Measurements from ENCODE around the gene MYNN.
"Not testable (repeated sequence)": the region's sequence is repeated elsewhere in the genome, so short reads cannot be mapped to it uniquely, and the experiment has no call there.

The MYNN gene

GRCh38 chr3:169772897-169773816, at the start of gene MYNN:
TSS of gene MYNN (plus strand) at chr3:169773396. CDS start at chr3:169774296, 900 bp downstream.
- peak; percentile 91 for DNase-seq

- DNase-seq, result not testable (repeated sequence)
Measured at GRCh38 chr3:169731857-169732256, 41.3 kb upstream of the MYNN start.

GRCh38 chr3:169739067-169739466, 34.1 kb upstream of the MYNN start:
- DNase-seq, result no peak

- no peak for DNase-seq
Measured at GRCh38 chr3:169744366-169745054, 28.7 kb upstream of the MYNN start.

GRCh38 chr3:169746924-169747323, 26.3 kb upstream of the MYNN start:
- no peak for DNase-seq

GRCh38 chr3:169748670-169749069, 24.5 kb upstream of the MYNN start:
- no peak for DNase-seq

- no peak for DNase-seq
Measured at GRCh38 chr3:169750665-169751064, 22.5 kb upstream of the MYNN start.

GRCh38 chr3:169751875-169752274, 21.3 kb upstream of the MYNN start:
- DNase-seq, result no peak

- no peak for DNase-seq
Measured at GRCh38 chr3:169754711-169755110, 18.5 kb upstream of the MYNN start.

GRCh38 chr3:169755488-169755887, 17.7 kb upstream of the MYNN start:
- DNase-seq, result no peak

- no peak for DNase-seq
Measured at GRCh38 chr3:169758359-169758994, 14.7 kb upstream of the MYNN start.

- no peak for DNase-seq
Measured at GRCh38 chr3:169759256-169759655, 13.9 kb upstream of the MYNN start.

- no peak for DNase-seq
Measured at GRCh38 chr3:169760479-169760878, 12.7 kb upstream of the MYNN start.

- DNase-seq, result peak; percentile 61
Measured at GRCh38 chr3:169764312-169764881, 8.8 kb upstream of the MYNN start.

- peak; percentile 92 for DNase-seq
Measured at GRCh38 chr3:169764882-169765612, 8.1 kb upstream of the MYNN start, which contains the start of gene TERC. TSS of gene TERC (minus strand) at chr3:169765060.

- DNase-seq, result peak; percentile 61
Measured at GRCh38 chr3:169769287-169770181, 3.7 kb upstream of the MYNN start, which contains the start of gene ACTRT3. TSS of gene ACTRT3 (minus strand) at chr3:169769561. CDS start at chr3:169769520, 41 bp downstream.

GRCh38 chr3:169771497-169772304, 1.5 kb upstream of the MYNN start:
- DNase-seq, result peak; percentile 54

- DNase-seq, result no peak
Measured at GRCh38 chr3:169772305-169772896, 795 bp upstream of the MYNN start.

- DNase-seq, result no peak
Measured at GRCh38 chr3:169774186-169774585, 990 bp downstream of the MYNN start.

GRCh38 chr3:169777822-169778221, 4.6 kb downstream of the MYNN start:
- no peak for DNase-seq
